B cell (primary cell): ENCODE measurements around the gene CCDC136.

Experiments used
- EZH2 ChIP-seq: IDR thresholded peaks from 2 replicates; pipeline ENCODE4 v1.6.1; 2012; ENCODE audit warnings: borderline replicate concordance, low read depth, mild to moderate bottlenecking, moderate library complexity, low read length; ENCODE audit not compliant: insufficient read depth, poor library complexity, severe bottlenecking
- TF ChIP-seq, protein P1 (sequence below): fragments of 200-600 bp; IDR thresholded peaks from one replicate; pipeline ENCODE4 v1.8.0; 2022; ENCODE audit warnings: antibody characterized with exemption, mild to moderate bottlenecking

- TF ChIP-seq, protein P1, sequence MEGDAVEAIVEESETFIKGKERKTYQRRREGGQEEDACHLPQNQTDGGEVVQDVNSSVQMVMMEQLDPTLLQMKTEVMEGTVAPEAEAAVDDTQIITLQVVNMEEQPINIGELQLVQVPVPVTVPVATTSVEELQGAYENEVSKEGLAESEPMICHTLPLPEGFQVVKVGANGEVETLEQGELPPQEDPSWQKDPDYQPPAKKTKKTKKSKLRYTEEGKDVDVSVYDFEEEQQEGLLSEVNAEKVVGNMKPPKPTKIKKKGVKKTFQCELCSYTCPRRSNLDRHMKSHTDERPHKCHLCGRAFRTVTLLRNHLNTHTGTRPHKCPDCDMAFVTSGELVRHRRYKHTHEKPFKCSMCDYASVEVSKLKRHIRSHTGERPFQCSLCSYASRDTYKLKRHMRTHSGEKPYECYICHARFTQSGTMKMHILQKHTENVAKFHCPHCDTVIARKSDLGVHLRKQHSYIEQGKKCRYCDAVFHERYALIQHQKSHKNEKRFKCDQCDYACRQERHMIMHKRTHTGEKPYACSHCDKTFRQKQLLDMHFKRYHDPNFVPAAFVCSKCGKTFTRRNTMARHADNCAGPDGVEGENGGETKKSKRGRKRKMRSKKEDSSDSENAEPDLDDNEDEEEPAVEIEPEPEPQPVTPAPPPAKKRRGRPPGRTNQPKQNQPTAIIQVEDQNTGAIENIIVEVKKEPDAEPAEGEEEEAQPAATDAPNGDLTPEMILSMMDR: no peak
- TF ChIP-seq EZH2: no peak
Observed at GRCh38 chr7:128745706-128746105, 46.1 kb upstream of the CCDC136 start.
